ENCODE data around the gene MED13L. TPM values are rescaled to one million over a fixed set of nuclear protein-coding genes. Genes with fewer than 3 reads are reported as not detected.

MED13L gene
- polyA plus RNA-seq, 1 donor from 2014 or later, result 10.7 TPM

DNA sequence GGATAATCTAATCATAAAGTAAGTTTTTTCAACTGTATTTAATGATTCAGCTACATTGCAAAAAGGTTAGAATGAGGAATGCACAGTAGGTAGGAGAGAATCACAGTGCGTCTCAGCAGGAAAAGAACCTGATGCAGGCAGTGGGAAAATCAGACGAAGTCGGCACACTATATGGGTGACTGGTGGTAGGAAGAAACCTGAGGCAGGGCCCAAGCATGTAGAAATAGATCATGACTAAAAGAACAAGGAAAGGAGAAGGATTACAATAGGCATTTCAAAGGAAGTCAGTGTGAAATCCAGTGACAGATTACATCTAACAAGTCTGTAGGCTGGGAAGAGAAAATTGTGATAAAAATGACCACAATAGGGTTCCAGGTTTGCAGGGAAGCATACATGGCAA is 267.0 kb downstream of the MED13L start:
- Mint-ChIP-seq H3K4me3 (no peak overlapping the region), H3K27me3 (no peaks in the 10 kb centered on the region), H3K27ac (peak overlapping the region in 1 of 3 donors; percentile 82), H3K36me3 (peaks cover 7% of the 10 kb centered on the region), H3K9me3 (no peaks in the 10 kb centered on the region), H3K4me1 (peaks cover 0 to 2% (median 2%) of the 10 kb centered on the region in 3 donors)

DNA sequence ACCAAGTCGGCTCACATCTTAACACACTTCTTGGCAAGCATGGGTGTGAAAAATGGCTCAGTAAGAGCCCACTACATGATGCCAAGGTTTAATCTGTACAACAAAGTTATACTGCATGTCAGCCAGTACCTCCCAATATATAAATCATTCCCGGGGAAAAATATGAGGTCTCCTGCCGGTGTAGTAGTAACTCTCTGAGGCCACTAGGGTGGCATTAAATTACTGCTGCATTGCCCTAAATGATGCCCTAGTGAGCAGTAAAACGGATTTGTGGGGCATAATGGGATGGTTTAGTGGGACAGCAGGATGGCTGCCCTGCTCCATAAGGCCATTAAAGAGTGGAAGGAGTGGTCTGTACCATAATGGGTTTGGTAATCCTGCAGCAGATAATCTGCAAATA is 267.7 kb downstream of the MED13L start:
- H3K36me3 Mint-ChIP-seq, result peaks cover 7% of the 10 kb centered on the region
- H3K27ac Mint-ChIP-seq, result no peak overlapping the region
- no peaks in the 10 kb centered on the region for H3K27me3 Mint-ChIP-seq

DNA sequence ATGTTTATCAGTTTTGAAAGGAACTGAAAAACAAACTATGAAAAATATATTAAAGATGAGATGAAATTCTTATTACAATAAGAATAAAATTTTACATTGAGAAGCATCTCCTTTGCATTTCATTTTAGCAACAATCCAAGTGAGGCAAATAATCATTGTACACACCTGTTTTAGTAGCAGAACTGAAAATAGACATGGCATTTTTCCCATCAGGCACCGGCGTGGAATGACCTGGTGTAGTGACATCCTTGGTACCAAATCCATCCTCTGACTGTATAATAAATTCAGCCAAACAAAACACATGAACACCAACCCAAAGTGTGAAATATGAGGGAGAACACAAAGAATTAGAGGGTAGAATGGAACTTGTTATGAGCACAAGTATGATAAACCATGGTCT is 271.4 kb downstream of the MED13L start:
- no peaks in the 10 kb centered on the region for H3K4me1 Mint-ChIP-seq
- no peaks in the 10 kb centered on the region for H3K36me3 Mint-ChIP-seq
- no peak overlapping the region for H3K4me3 Mint-ChIP-seq
- no peaks in the 10 kb centered on the region for H3K9me3 Mint-ChIP-seq
- H3K27me3 Mint-ChIP-seq, result no peaks in the 10 kb centered on the region
- H3K27ac Mint-ChIP-seq, result no peak overlapping the region

More for the DNA sequence above, 267.7 kb downstream of the MED13L start:
- Mint-ChIP-seq H3K4me3 (peak overlapping the region in 1 of 4 donors; percentile 3), H3K4me1 (peaks cover 0 to 2% (median 0%) of the 10 kb centered on the region in 3 donors), H3K9me3 (no peaks in the 10 kb centered on the region)

DNA sequence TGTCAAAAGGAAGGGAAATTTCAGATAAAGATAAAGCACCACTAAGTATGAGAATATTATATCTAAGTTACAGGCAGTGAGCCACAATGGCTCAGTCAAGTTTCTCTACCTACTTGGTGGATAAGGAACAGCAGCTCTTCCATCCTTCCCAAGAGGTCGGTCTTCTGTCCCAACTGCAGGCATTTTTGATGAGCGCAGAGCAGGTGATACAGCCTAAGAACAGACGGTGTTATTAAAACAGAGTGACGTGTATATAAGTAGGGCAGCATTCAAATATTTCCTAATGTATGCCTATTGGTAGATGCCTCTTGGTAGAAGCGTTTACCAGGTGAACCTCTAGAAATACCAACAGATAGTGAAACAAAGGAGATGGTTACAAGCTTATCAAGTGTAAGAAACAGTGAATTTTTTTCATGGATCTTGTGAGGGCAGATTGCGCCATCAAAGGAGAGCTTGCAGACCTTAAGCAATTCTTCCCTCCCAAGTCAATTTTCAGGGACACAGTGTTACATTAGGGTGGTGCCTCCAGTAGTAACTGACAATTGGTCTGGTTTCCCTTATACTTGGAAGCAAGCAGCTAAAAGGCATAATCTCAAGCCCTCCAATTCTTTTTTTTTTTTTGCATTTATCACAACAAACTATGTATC is 274.5 kb downstream of the MED13L start:
- no peaks in the 10 kb centered on the region for H3K36me3 Mint-ChIP-seq

DNA sequence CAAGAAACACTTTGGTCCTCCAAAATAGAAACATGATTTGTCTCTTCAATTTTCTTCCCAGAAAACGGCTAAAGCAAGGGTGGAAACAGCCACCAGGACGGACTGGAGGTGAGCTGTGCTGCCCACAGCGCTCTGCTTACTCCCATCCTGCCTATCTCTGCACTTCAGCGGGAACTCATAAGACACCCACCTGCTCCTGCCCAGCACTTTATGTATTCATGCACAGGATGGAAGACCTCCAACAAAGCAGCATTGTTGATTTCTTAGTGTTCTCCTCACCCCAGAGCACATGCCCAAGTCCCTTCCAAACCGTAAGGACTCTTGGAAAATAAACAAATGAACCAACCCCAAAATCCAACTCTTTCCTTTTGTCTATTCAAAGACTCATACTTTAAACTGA is 277.2 kb downstream of the MED13L start:
- Mint-ChIP-seq H3K27me3 (no peaks in the 10 kb centered on the region), H3K36me3 (no peaks in the 10 kb centered on the region), H3K9me3 (no peaks in the 10 kb centered on the region), H3K4me1 (peaks cover 7 to 11% (median 11%) of the 10 kb centered on the region in 3 donors), H3K27ac (peak overlapping the region in 2 of 3 donors; percentile 0 to 71), H3K4me3 (no peak overlapping the region)

More for the DNA sequence above, 274.5 kb downstream of the MED13L start:
- Mint-ChIP-seq H3K27ac (peak overlapping the region in 1 of 3 donors; percentile 85), H3K27me3 (no peaks in the 10 kb centered on the region), H3K4me1 (peaks cover 7 to 11% (median 10%) of the 10 kb centered on the region in 3 donors), H3K9me3 (no peaks in the 10 kb centered on the region), H3K4me3 (no peak overlapping the region)

DNA sequence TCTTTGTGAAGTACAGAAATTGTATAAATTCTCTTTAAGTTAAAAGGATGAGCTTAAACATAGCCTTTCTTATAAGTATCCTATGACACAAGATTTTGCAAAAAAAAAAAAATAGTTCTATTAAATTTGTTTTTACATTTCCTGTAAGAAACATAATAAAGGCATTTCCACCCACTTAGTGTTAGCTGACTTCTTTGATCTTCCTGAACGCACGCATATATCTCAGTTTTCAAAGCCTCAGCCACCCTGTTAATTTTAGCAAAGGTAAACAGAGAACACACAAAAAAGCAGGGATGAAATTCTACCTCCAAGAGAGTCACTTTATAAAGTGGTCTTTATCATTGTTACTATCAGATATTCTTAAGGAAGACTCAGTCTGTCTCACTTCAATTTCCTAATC is 277.9 kb downstream of the MED13L start:
- Mint-ChIP-seq H3K4me1 (peaks cover 7 to 11% (median 11%) of the 10 kb centered on the region in 3 donors), H3K36me3 (no peaks in the 10 kb centered on the region), H3K9me3 (no peaks in the 10 kb centered on the region), H3K4me3 (no peak overlapping the region), H3K27ac (no peak overlapping the region), H3K27me3 (no peaks in the 10 kb centered on the region)

DNA sequence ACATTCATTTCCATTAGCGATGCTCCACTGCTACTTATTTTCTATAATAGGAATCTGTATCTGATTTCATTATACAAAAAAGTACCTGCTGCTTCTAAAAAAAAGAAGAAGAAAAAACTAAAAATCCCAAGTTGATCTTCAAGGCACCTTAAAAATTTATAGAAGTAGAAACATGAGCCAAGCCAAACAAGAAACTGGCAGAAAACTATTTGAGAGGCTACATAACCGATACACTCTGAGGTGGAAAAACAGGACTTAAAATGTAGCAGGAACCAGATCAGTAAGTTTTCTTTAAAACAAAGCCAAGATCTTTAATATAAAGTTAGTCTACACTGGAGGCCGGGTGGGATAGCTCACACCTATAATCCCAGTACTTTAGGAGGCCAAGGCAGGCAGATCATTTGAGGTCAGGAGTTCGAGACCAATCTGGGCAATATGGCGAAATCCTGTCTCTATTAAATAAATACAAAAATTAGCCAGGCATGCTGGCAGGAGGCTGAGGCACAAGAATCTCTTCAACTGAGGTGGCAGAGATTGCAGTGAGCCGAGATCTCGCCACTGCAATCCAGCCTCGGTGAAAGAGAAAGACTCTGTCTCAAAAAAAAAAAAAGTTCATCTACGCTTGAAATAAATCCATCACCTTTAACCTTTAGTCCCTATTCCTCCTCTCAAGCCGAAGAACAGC is 278.6 kb downstream of the MED13L start:
- H3K27ac Mint-ChIP-seq, result peak overlapping the region; percentile 26 to 70 (median 68)
- H3K27me3 Mint-ChIP-seq, result no peaks in the 10 kb centered on the region
- H3K4me3 Mint-ChIP-seq, result peak overlapping the region in 1 of 4 donors; percentile 19
- H3K36me3 Mint-ChIP-seq, result no peaks in the 10 kb centered on the region
- peaks cover 7 to 11% (median 11%) of the 10 kb centered on the region in 3 donors for H3K4me1 Mint-ChIP-seq
- H3K9me3 Mint-ChIP-seq, result no peaks in the 10 kb centered on the region

DNA sequence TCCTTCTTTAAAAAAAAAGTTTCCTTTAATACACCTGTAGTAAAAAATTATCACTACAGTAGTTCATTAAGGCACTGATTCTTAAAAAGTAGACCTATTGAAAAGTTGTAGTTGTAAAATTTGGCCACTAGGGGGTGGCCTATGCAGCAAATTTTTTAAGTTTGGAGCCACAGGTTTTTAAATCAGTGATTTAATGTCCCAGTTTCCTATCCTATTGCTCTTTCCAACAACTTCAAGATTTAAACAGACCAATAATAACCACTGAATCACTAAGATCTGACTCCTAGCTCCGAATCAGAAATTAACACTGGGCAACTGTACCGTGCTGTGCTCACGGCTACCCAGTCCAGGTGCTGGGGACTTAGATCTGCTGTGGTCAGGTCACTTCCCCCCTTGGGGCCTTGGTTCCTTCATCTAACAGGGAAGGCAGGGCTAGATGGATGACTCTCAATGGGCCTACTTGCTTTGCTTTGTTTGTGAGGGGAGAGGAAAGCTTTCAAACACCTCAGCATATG is 279.3 kb downstream of the MED13L start:
- no peaks in the 10 kb centered on the region for H3K9me3 Mint-ChIP-seq
- no peaks in the 10 kb centered on the region for H3K27me3 Mint-ChIP-seq
- H3K4me1 Mint-ChIP-seq, result peaks cover 7 to 11% (median 11%) of the 10 kb centered on the region in 3 donors
- peak overlapping the region in 2 of 4 donors; percentile 19 to 63 for H3K4me3 Mint-ChIP-seq
- H3K27ac Mint-ChIP-seq, result peak overlapping the region; percentile 68 to 91 (median 70)
- no peaks in the 10 kb centered on the region for H3K36me3 Mint-ChIP-seq

DNA sequence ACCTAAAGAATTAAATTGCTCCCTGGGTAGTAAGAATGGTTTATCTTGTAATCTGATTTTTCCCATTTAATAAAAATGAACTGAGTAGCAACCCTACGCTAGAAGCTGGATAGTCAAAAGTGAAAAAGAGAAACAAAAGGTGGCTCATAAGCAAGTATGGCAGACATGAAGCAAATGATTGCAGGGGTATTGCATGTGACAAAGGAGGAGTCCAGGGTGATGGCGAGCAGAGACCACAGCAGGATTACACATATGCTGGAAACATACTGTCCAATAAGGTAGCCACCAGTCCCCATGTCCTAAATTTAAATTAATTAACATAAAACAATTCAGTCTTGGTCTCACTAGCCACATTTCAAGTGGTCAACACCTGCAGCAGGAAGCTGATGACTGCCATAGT is 283.8 kb downstream of the MED13L start:
- H3K36me3 Mint-ChIP-seq, result peaks cover 7% of the 10 kb centered on the region
- H3K9me3 Mint-ChIP-seq, result no peaks in the 10 kb centered on the region
- no peak overlapping the region for H3K27ac Mint-ChIP-seq
- no peaks in the 10 kb centered on the region for H3K27me3 Mint-ChIP-seq
- H3K4me3 Mint-ChIP-seq, result no peak overlapping the region
- H3K4me1 Mint-ChIP-seq, result peaks cover 20 to 24% (median 21%) of the 10 kb centered on the region in 3 donors

DNA sequence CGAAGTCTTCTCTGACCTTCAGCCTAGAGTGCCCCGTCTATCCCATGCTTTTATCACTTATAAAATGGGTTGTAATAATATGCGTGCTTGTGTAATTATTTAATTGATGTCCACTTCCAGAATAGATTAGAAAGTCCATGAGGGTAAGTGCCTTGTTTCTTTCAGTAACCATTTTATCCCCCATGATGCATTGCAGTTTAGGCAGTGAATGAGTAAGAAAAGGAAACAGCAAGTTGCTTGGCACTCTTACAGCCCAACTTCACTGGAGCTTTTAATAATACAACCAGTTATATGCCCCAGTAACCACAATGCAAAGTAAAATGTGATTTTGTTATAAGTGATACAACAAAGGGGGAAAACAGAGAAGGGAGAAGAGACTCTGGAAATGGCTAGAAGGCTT is 287.3 kb downstream of the MED13L start:
- Mint-ChIP-seq H3K27ac (peak overlapping the region in 2 of 3 donors; percentile 12 to 42), H3K36me3 (peaks cover 7% of the 10 kb centered on the region), H3K9me3 (no peaks in the 10 kb centered on the region), H3K4me3 (no peak overlapping the region), H3K27me3 (no peaks in the 10 kb centered on the region), H3K4me1 (peaks cover 23 to 26% (median 24%) of the 10 kb centered on the region in 3 donors)

DNA sequence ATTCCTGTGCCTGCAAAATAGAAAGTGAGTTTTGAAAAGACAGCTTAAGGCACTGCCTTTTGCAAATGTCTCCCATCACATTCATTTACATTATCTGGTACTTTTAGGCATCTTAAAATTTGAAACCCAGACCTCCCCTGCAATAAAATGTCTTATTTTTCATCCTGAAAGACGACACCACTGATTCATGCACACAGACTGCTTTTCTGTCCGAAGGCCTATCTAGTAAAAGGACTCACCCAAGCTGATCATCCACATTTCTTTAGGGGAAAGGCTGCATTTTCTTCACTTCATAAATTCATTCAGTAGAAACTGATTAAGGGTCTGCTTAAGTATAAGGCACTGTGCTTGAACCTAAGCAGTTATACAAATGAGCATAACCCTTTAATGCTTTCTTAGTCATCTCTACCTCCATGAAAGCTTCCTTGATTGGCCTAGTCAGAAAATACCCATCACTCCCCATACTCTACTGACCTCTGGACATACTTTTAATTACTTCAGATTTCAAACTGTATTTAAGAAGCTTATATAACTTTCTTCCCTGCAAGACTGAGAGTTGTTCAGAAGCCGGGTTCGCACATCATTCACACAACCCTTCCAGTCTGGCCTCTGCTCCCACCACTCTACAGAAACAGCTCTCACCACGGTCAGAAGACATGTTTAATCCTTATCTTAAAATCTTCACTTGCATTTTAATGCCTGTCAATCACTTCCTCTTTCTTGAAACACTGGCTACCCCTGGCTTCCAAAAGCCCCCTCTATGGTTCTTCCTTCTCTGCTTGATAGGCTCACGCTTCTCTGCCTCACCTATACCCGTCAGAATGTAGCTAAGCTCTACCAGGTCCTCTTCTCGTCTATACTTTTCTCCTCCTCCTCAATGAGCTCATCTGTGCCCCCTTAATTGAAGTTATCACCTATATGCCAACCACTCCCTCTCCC is 288.6 kb downstream of the MED13L start:
- Mint-ChIP-seq H3K4me3 (peak overlapping the region in 2 of 4 donors; percentile 31 to 59), H3K9me3 (no peaks in the 10 kb centered on the region), H3K27me3 (no peaks in the 10 kb centered on the region), H3K27ac (peak overlapping the region; percentile 12 to 42 (median 27)), H3K4me1 (peaks cover 23 to 27% (median 24%) of the 10 kb centered on the region in 3 donors), H3K36me3 (peaks cover 7% of the 10 kb centered on the region)

DNA sequence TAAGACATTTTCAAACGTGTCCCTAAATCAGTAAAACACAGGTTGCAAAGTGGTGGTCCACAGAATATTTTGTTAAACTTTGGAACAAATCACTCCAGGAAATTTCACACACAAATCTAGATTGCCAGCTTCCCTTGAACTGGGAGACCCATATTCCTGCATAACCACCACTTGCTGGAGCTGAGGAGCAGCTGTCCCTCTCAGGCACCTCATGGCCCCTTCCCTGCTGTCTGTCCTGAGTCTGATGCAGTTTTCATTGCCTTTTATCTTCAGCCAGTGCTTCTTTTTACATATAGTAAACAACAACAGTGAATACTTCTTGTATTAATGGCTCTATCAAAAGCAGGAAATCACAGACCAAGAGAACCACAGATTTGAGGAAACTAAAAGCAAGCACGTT is 289.3 kb downstream of the MED13L start:
- Mint-ChIP-seq H3K36me3 (peaks cover 7% of the 10 kb centered on the region), H3K4me1 (peaks cover 23 to 27% (median 24%) of the 10 kb centered on the region in 3 donors), H3K4me3 (no peak overlapping the region), H3K27ac (peak overlapping the region in 1 of 3 donors; percentile 42), H3K9me3 (no peaks in the 10 kb centered on the region), H3K27me3 (no peaks in the 10 kb centered on the region)

DNA sequence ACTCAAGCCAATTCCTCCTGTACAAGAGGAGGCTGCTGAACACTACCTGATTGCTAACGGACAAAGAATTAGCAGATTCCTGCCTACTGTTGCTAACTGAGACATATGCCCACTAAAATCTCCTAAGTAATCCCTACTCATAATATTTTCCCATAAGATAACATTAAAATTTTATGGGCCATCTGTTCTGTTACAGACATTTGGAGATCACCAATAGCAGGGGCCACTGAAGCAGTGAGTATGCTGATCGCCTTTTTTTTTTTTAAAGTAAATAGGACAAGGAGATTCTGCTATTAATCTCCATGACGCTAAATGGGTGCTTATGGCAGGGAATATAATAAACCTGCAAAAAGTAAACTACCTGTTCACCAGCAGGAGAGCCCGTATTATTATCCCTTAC is 292.9 kb downstream of the MED13L start:
- H3K27me3 Mint-ChIP-seq, result no peaks in the 10 kb centered on the region
- H3K4me1 Mint-ChIP-seq, result peaks cover 16 to 20% (median 17%) of the 10 kb centered on the region in 3 donors
- H3K4me3 Mint-ChIP-seq, result no peak overlapping the region
- no peak overlapping the region for H3K27ac Mint-ChIP-seq
- no peaks in the 10 kb centered on the region for H3K9me3 Mint-ChIP-seq
- peaks cover 2% of the 10 kb centered on the region for H3K36me3 Mint-ChIP-seq

DNA sequence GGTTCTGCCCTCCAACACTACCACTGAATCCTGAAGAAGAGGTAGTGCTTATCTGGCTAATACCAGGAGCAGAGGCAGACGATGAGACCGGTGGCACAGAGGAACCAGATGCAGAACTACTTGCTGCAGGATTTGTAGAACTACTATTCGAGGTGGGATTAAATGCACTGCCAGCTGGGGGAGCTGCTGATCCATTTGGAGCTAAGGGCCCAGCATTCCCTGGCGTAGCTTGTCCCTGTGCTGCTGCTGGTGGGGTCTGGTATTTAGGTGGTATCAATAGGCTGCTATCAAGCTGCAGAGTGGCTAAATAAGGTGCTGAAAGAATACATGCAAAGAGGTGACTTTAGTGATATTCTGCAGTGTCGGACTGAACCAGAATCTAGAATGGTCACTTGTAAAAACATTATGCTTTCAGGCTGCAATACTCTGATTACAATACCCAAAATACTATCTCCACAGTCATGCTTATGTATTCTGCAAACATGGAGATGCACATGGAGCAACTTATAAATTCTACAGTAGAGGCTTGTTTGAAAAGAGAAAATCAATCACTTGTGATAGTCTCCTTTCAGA is 294.2 kb downstream of the MED13L start:
- Mint-ChIP-seq H3K27me3 (no peaks in the 10 kb centered on the region), H3K9me3 (no peaks in the 10 kb centered on the region), H3K4me1 (peaks cover 4 to 7% (median 5%) of the 10 kb centered on the region in 3 donors), H3K4me3 (no peak overlapping the region), H3K36me3 (peaks cover 2% of the 10 kb centered on the region), H3K27ac (no peak overlapping the region)

Data from IgD-negative memory B cell (primary cell).